Measurements from ENCODE around the gene JAK1.

DNA sequence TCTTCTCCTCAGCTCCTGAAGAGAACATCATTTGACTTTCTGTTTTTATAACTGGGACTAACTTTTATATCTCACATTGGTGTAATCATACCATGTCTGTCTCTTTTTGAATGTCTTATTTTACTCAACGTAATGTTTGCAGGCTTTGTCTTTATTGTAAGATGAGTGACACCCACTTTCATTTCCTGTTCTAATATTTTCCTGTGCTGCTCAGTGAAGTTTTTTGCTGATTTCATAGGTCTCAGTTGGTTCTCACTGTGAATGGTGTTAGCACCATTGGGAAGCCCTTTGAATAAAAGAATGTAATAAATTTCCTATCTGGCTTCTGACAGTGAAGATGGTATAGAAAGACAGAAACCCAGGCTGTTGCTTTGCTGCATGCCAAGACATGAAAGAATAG, 137.5 kb downstream of the JAK1 start:
- TF ChIP-seq CTCF (IDR thresholded peaks at IDR 0.05) (no peak), POLR2A (IDR thresholded peaks at IDR 0.05) (no peak)
